PC-3 (cell line): ENCODE measurements around the gene SULT1B1.

Source experiments
- EZH2 ChIP-seq: fragments of 300-600 bp; sonication (generic); IDR thresholded peaks from one replicate; pipeline ENCODE4 v1.6.1; 2017; ENCODE audit warnings: antibody characterized with exemption, mild to moderate bottlenecking, low read length; ENCODE audit not compliant: unreplicated experiment
- TF ChIP-seq, protein P1 (sequence below): fragments of 300-600 bp; sonication (generic); conservative IDR thresholded peaks from 2 replicates; pipeline ENCODE4 v1.5.1; 2017; ENCODE audit warnings: antibody characterized with exemption, low read depth, mild to moderate bottlenecking, low read length

DNA sequence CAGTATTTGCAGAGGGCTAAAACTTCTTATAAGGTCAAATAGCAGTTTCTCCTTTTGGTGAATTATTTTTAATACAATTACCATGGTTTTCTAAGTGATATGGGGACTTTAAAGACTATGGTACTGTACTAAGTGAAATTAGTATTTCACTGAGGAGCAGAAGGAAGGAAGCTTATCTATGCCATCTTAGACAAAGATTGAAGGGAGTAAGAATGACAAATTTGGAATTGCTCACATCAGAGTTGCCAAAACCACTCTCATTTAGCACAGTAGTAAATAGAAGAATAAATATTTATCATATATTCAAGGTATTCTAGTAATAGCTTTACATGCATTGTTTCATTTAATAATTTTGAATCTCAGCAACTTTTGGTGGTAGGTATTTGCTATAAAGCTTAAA lies 30.4 kb downstream of the SULT1B1 start:
- TF ChIP-seq, protein P1, sequence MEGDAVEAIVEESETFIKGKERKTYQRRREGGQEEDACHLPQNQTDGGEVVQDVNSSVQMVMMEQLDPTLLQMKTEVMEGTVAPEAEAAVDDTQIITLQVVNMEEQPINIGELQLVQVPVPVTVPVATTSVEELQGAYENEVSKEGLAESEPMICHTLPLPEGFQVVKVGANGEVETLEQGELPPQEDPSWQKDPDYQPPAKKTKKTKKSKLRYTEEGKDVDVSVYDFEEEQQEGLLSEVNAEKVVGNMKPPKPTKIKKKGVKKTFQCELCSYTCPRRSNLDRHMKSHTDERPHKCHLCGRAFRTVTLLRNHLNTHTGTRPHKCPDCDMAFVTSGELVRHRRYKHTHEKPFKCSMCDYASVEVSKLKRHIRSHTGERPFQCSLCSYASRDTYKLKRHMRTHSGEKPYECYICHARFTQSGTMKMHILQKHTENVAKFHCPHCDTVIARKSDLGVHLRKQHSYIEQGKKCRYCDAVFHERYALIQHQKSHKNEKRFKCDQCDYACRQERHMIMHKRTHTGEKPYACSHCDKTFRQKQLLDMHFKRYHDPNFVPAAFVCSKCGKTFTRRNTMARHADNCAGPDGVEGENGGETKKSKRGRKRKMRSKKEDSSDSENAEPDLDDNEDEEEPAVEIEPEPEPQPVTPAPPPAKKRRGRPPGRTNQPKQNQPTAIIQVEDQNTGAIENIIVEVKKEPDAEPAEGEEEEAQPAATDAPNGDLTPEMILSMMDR, result no peak
- no peak for TF ChIP-seq EZH2
